CD4-positive, alpha-beta T cell (primary cell): Measurements from ENCODE around the gene PDE7B. TPM values are rescaled to one million over a fixed set of nuclear protein-coding genes. Genes with fewer than 3 reads are reported as not detected.

Experiments
- ATAC-seq: fragments of 200-7000 bp; cut with Tn5 transposase; one replicate; pipeline ENCODE4 v1.10.0; 2022; ENCODE audit warnings: mild to moderate bottlenecking; ENCODE audit not compliant: poor library complexity
- CTCF ChIA-PET: fragments of 350-600 bp; sonication (Branson Sonifier 250); formaldehyde crosslinking; loops from one replicate; lab custom pipeline; 2021; ENCODE audit warnings: antibody characterized with exemption, inconsistent platforms; lab: Charles Lee
- POLR2A ChIA-PET: fragments of 350-600 bp; sonication (Branson Sonifier 250); formaldehyde crosslinking; loops from one replicate; lab custom pipeline; 2021; ENCODE audit warnings: antibody characterized with exemption, inconsistent platforms; lab: Charles Lee
- DNase-seq, 14 experiments: peaks; one replicate each; pipeline ENCODE4 v3.0.0-alpha.2; 2013 to 2020; ENCODE audit warnings: mixed read lengths in 2 of 14
- H3K27ac ChIP-seq, 2 donors: one replicate each; pipeline versions ENCODE4 v1.5.1 to v1.7.0; 2013; ENCODE audit warnings: low read length in 2 of 2, low read depth in 1 of 2, mild to moderate bottlenecking in 1 of 2
- H3K27me3 ChIP-seq, 2 experiments: 1 replicate in 1 of 2; 2 replicates in 1 of 2; pipeline versions ENCODE4 v1.6.1 to v1.7.0; 2013; ENCODE audit warnings: low read length in 2 of 2, control low read depth in 1 of 2, mild to moderate bottlenecking in 1 of 2, moderate library complexity in 1 of 2; ENCODE audit not compliant: insufficient read depth in 2 of 2, control insufficient read depth in 1 of 2
- H3K36me3 ChIP-seq: one replicate; pipeline ENCODE4 v1.6.1; 2013; ENCODE audit warnings: low read length, control low read depth; ENCODE audit not compliant: insufficient read depth
- H3K4me1 ChIP-seq: one replicate; pipeline ENCODE4 v1.6.1; 2013; ENCODE audit warnings: low read length, control low read depth; ENCODE audit not compliant: insufficient read depth
- H3K4me3 ChIP-seq: one replicate; pipeline ENCODE4 v1.5.1; 2013; ENCODE audit warnings: mild to moderate bottlenecking, low read length, moderate library complexity
- H3K9me3 ChIP-seq, 2 experiments: 1 replicate in 1 of 2; 2 replicates in 1 of 2; pipeline versions ENCODE4 v1.6.1 to v1.7.0; 2013; ENCODE audit warnings: low read length in 2 of 2, mild to moderate bottlenecking in 2 of 2, control low read depth in 1 of 2, moderate library complexity in 1 of 2; ENCODE audit not compliant: control insufficient read depth in 1 of 2, insufficient read depth in 1 of 2
- H3K27ac Mint-ChIP-seq: one replicate; pipeline ENCODE4 v1.8.0; 2020; ENCODE audit warnings: mixed read lengths
- H3K27me3 Mint-ChIP-seq: one replicate; pipeline ENCODE4 v1.8.0; 2021; ENCODE audit warnings: mixed read lengths
- H3K36me3 Mint-ChIP-seq: one replicate; pipeline ENCODE4 v1.8.0; 2021; ENCODE audit warnings: low read depth, mixed read lengths
- H3K4me1 Mint-ChIP-seq: one replicate; pipeline ENCODE4 v1.8.0; 2021; ENCODE audit warnings: low read depth, mixed read lengths
- H3K4me3 Mint-ChIP-seq: one replicate; pipeline ENCODE4 v1.8.0; 2020; ENCODE audit warnings: mild to moderate bottlenecking, mixed read lengths
- H3K9me3 Mint-ChIP-seq: one replicate; pipeline ENCODE4 v1.8.0; 2020; ENCODE audit warnings: mixed read lengths
- intact Hi-C, 2 experiments: fragments of 100-400 bp; cut with DNase I in 1 of 2; cut with micrococcal nuclease in 1 of 2; formaldehyde crosslinking; loops; one replicate each; pipeline versions ENCODE4 v1.15.1 to v1.9.0; 2023 to 2025; cut with DNase I, micrococcal nuclease
- total RNA-seq, 174 experiments: library from RNA in 2 of 174; stranded (reverse) in 2 of 174; gene quantifications; one replicate each; pipeline ENCODE4 v1.2.3 and lab custom pipeline; 2021 to 2026
- TF ChIP-seq, protein P1 (sequence below): fragments of 200-600 bp; IDR thresholded peaks from one replicate; pipeline ENCODE4 v1.8.0; 2022; ENCODE audit warnings: antibody characterized with exemption, mild to moderate bottlenecking

Gene PDE7B
- total RNA-seq, 2 experiments from 2014 or later: 0.25 to 0.34 TPM

DNA sequence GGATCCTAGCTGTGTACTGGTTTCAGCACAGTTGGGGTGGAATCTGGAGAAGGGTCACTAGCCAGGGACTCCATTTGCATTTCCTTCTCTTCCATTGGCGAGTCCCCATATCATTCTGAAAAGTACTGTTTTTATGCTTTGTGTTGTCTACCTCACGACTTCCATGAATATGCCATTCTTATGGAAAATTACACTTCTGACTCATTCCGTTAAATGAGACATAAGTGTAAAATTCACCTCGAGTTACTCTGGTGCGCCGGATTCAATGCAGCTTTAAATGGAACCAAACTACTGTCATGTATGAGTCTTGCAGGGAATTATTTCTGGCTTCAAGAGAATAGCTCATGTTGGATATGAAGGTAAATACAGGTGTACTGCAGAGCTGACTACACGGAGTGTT lies 99.2 kb downstream of the PDE7B start:
- Mint-ChIP-seq H3K9me3 (no peaks in the 10 kb centered on the region), H3K27me3 (no peaks in the 10 kb centered on the region)
- no peak for ATAC-seq

DNA sequence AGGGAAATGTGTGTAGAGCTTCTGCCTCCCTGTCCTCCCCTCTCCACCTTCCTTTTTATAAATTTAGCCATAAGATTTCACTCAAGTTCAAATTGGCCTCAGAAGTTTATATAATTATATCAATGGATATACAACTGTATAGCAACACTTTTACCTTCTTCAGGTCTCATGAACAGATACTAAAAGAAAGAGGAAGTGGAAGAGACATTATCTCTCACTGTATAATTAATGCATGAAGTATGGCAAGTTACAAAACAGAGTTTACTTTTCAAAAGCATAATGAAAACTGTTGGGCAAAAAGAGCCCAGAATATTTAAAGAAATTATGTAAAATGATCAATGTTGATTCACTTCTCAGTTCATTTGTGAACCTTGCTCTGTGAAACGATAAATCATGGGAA lies 99.7 kb downstream of the PDE7B start:
- ChIA-PET CTCF (interaction anchor here (1.5 kb wide), 1 partner anchor 9 kb away, joined by 3 read pairs; no protein-coding TSS in a partner anchor), POLR2A (no interaction called here)
- intact Hi-C loops: no loop called here
- Mint-ChIP-seq H3K4me3 (no peak overlapping the region), H3K36me3 (no peaks in the 10 kb centered on the region), H3K27ac (no peak overlapping the region), H3K27me3 (no peaks in the 10 kb centered on the region), H3K4me1 (no peaks in the 10 kb centered on the region), H3K9me3 (no peaks in the 10 kb centered on the region)
- DNase-seq (no peak), ATAC-seq (no peak)
- H3K4me3 ChIP-seq: no peak overlapping the region
- H3K9me3 ChIP-seq: no peaks in the 10 kb centered on the region
- H3K27ac ChIP-seq: no peak overlapping the region
- TF ChIP-seq, protein P1, sequence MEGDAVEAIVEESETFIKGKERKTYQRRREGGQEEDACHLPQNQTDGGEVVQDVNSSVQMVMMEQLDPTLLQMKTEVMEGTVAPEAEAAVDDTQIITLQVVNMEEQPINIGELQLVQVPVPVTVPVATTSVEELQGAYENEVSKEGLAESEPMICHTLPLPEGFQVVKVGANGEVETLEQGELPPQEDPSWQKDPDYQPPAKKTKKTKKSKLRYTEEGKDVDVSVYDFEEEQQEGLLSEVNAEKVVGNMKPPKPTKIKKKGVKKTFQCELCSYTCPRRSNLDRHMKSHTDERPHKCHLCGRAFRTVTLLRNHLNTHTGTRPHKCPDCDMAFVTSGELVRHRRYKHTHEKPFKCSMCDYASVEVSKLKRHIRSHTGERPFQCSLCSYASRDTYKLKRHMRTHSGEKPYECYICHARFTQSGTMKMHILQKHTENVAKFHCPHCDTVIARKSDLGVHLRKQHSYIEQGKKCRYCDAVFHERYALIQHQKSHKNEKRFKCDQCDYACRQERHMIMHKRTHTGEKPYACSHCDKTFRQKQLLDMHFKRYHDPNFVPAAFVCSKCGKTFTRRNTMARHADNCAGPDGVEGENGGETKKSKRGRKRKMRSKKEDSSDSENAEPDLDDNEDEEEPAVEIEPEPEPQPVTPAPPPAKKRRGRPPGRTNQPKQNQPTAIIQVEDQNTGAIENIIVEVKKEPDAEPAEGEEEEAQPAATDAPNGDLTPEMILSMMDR: no peak
- no peaks in the 10 kb centered on the region for H3K36me3 ChIP-seq
- H3K27me3 ChIP-seq: no peaks in the 10 kb centered on the region
- H3K4me1 ChIP-seq: no peaks in the 10 kb centered on the region

More for the DNA sequence above, 99.2 kb downstream of the PDE7B start:
- H3K36me3 Mint-ChIP-seq: no peaks in the 10 kb centered on the region
- POLR2A ChIA-PET: no interaction called here
- no peaks in the 10 kb centered on the region for H3K27me3 ChIP-seq
- CTCF ChIA-PET: interaction anchor here (1.5 kb wide), 1 partner anchor 8 kb away, joined by 3 read pairs; no protein-coding TSS in a partner anchor
- TF ChIP-seq, protein P1: no peak
- H3K9me3 ChIP-seq: no peaks in the 10 kb centered on the region
- intact Hi-C loops: no loop called here
- no peaks in the 10 kb centered on the region for H3K4me1 ChIP-seq
- H3K4me3 ChIP-seq: no peak overlapping the region
- DNase-seq: no peak
- no peaks in the 10 kb centered on the region for H3K4me1 Mint-ChIP-seq
- no peak overlapping the region for H3K27ac ChIP-seq
- H3K4me3 Mint-ChIP-seq: no peak overlapping the region
- no peak overlapping the region for H3K27ac Mint-ChIP-seq
- H3K36me3 ChIP-seq: no peaks in the 10 kb centered on the region

DNA sequence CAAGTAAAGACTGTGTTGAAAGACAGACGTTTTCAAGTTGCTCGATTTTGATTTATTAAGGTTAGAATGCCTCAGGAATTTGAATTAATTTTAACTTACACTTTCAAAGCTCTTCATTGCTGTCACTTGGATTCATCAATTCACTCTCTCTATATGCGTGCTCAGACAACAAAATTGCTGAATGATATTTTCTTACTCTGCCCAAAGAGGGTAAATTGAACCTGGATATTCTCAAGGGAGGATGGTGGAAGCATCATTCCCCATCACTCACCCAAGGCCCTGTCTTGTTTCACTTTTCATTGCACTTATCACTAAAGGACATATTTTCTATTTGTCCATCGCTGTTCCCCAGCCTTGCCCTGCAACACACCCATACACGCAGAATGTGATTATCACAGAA lies 102.3 kb downstream of the PDE7B start:
- CTCF ChIA-PET: no interaction called here

More for the DNA sequence above, 102.3 kb downstream of the PDE7B start:
- Histone ChIP-seq H3K27ac (no peak overlapping the region), H3K4me1 (no peaks in the 10 kb centered on the region), H3K27me3 (no peaks in the 10 kb centered on the region), H3K4me3 (no peak overlapping the region), H3K9me3 (no peaks in the 10 kb centered on the region), H3K36me3 (no peaks in the 10 kb centered on the region)
- Mint-ChIP-seq H3K36me3 (no peaks in the 10 kb centered on the region), H3K27me3 (no peaks in the 10 kb centered on the region), H3K4me3 (no peak overlapping the region), H3K27ac (no peak overlapping the region), H3K9me3 (no peaks in the 10 kb centered on the region), H3K4me1 (no peaks in the 10 kb centered on the region)
- ATAC-seq: no peak
- POLR2A ChIA-PET: no interaction called here
- TF ChIP-seq, protein P1: no peak
- DNase-seq: no peak
- intact Hi-C loops: no loop called here
